ENCODE data around the gene PDGFC.
A peak's percentile ranks its signal among the peaks of the same experiment; 100 is the strongest.

The PDGFC gene

GRCh38 chr4:156945532-156945931 lies 26.1 kb downstream of the PDGFC start:
- no peaks in the 10 kb centered on the region for H3K9me3 ChIP-seq (ENCODE audit: severe bottlenecking)
- no peak for ATAC-seq (ENCODE audit: low read depth)
- H3K4me3 ChIP-seq (ENCODE audit: severe bottlenecking) = no peak overlapping the region
- peaks cover 4% of the 10 kb centered on the region; the same call in 1 of the 2 replicates for H3K36me3 ChIP-seq (ENCODE audit: low read depth)
- TF ChIP-seq, protein P1, sequence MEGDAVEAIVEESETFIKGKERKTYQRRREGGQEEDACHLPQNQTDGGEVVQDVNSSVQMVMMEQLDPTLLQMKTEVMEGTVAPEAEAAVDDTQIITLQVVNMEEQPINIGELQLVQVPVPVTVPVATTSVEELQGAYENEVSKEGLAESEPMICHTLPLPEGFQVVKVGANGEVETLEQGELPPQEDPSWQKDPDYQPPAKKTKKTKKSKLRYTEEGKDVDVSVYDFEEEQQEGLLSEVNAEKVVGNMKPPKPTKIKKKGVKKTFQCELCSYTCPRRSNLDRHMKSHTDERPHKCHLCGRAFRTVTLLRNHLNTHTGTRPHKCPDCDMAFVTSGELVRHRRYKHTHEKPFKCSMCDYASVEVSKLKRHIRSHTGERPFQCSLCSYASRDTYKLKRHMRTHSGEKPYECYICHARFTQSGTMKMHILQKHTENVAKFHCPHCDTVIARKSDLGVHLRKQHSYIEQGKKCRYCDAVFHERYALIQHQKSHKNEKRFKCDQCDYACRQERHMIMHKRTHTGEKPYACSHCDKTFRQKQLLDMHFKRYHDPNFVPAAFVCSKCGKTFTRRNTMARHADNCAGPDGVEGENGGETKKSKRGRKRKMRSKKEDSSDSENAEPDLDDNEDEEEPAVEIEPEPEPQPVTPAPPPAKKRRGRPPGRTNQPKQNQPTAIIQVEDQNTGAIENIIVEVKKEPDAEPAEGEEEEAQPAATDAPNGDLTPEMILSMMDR (IDR thresholded peaks at IDR 0.05; ENCODE audit: poor library complexity, severe bottlenecking) = no peak
- peak overlapping the region; percentile 95 for H3K27ac ChIP-seq (ENCODE audit: poor library complexity, severe bottlenecking)
- H3K27me3 ChIP-seq (ENCODE audit: insufficient read depth, poor library complexity, severe bottlenecking) = no peaks in the 10 kb centered on the region
- H3K4me1 ChIP-seq (ENCODE audit: insufficient read depth, poor library complexity, severe bottlenecking) = peaks cover 92% of the 10 kb centered on the region
- no peak for DNase-seq (ENCODE audit: low spot score)

GRCh38 chr4:156942991-156943390 lies 28.6 kb downstream of the PDGFC start:
- Histone ChIP-seq H3K27me3 (ENCODE audit: insufficient read depth, poor library complexity, severe bottlenecking) (no peaks in the 10 kb centered on the region), H3K4me3 (ENCODE audit: severe bottlenecking) (no peak overlapping the region), H3K36me3 (ENCODE audit: low read depth) (peaks cover 11% of the 10 kb centered on the region), H3K9me3 (ENCODE audit: severe bottlenecking) (no peaks in the 10 kb centered on the region), H3K4me1 (ENCODE audit: insufficient read depth, poor library complexity, severe bottlenecking) (peaks cover 93% of the 10 kb centered on the region), H3K27ac (ENCODE audit: poor library complexity, severe bottlenecking) (peak overlapping the region; percentile 95)
- DNase-seq (ENCODE audit: low spot score) = no peak
- TF ChIP-seq, protein P1 (IDR thresholded peaks at IDR 0.05; ENCODE audit: poor library complexity, severe bottlenecking) = no peak
- ATAC-seq (ENCODE audit: low read depth) = no peak

- H3K27me3 ChIP-seq (ENCODE audit: insufficient read depth, poor library complexity, severe bottlenecking) = no peaks in the 10 kb centered on the region
- peaks cover 84% of the 10 kb centered on the region for H3K4me1 ChIP-seq (ENCODE audit: insufficient read depth, poor library complexity, severe bottlenecking)
- peaks cover 12% of the 10 kb centered on the region for H3K36me3 ChIP-seq (ENCODE audit: low read depth)
- no peak overlapping the region for H3K4me3 ChIP-seq (ENCODE audit: severe bottlenecking)
- DNase-seq (ENCODE audit: low spot score) = peak; percentile 89
- peak; percentile 92 for ATAC-seq (ENCODE audit: low read depth)
- TF ChIP-seq, protein P1 (IDR thresholded peaks at IDR 0.05; ENCODE audit: poor library complexity, severe bottlenecking) = no peak
- H3K27ac ChIP-seq (ENCODE audit: poor library complexity, severe bottlenecking) = peak overlapping the region; percentile 95
- no peaks in the 10 kb centered on the region for H3K9me3 ChIP-seq (ENCODE audit: severe bottlenecking)
These were observed 29.6 kb downstream of the PDGFC start for GRCh38 chr4:156941940-156942548.

DNA sequence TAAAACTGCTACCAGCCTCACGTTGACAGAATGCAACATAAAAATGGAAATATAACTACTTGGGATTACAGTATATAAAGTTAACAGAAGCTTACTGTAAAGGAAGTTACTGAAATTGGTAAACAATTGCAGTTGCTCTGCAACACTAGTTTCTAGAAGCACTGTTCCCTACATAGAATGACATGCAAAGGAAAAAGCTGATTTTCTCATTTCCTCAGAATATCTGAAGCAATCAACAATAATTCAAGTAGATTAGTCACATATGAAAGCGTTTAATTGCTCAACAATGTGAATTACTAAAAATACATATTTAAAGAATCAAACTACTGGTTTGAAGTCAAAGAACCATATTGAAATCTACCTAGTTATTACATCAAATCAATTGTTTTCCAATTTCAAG lies 31.8 kb downstream of the PDGFC start:
- DNase-seq (ENCODE audit: low spot score) = no peak

GRCh38 chr4:156939139-156939538 lies 32.5 kb downstream of the PDGFC start:
- ATAC-seq (ENCODE audit: low read depth) = 0 out of 3 replicates have a peak, but pooled peaks have one; percentile 16
- H3K4me1 ChIP-seq (ENCODE audit: insufficient read depth, poor library complexity, severe bottlenecking) = peaks cover 69% of the 10 kb centered on the region
- TF ChIP-seq, protein P1 (IDR thresholded peaks at IDR 0.05; ENCODE audit: poor library complexity, severe bottlenecking) = no peak
- DNase-seq (ENCODE audit: low spot score) = no peak
- H3K27me3 ChIP-seq (ENCODE audit: insufficient read depth, poor library complexity, severe bottlenecking) = no peaks in the 10 kb centered on the region
- peaks cover 36% of the 10 kb centered on the region for H3K36me3 ChIP-seq (ENCODE audit: low read depth)
- peak overlapping the region; percentile 95 for H3K27ac ChIP-seq (ENCODE audit: poor library complexity, severe bottlenecking)
- H3K4me3 ChIP-seq (ENCODE audit: severe bottlenecking) = no peak overlapping the region
- H3K9me3 ChIP-seq (ENCODE audit: severe bottlenecking) = no peaks in the 10 kb centered on the region

More for the DNA sequence above, 31.8 kb downstream of the PDGFC start:
- H3K4me1 ChIP-seq (ENCODE audit: insufficient read depth, poor library complexity, severe bottlenecking) = peaks cover 69% of the 10 kb centered on the region
- no peak for ATAC-seq (ENCODE audit: low read depth)
- H3K27ac ChIP-seq (ENCODE audit: poor library complexity, severe bottlenecking) = peak overlapping the region; percentile 95
- H3K9me3 ChIP-seq (ENCODE audit: severe bottlenecking) = no peaks in the 10 kb centered on the region
- TF ChIP-seq, protein P1 (IDR thresholded peaks at IDR 0.05; ENCODE audit: poor library complexity, severe bottlenecking) = no peak
- no peak overlapping the region for H3K4me3 ChIP-seq (ENCODE audit: severe bottlenecking)
- peaks cover 31% of the 10 kb centered on the region for H3K36me3 ChIP-seq (ENCODE audit: low read depth)
- H3K27me3 ChIP-seq (ENCODE audit: insufficient read depth, poor library complexity, severe bottlenecking) = no peaks in the 10 kb centered on the region
